H9 (cell line): Measurements from ENCODE around the gene CXXC5. TPM values are rescaled to one million over a fixed set of nuclear protein-coding genes. Genes with fewer than 3 reads are reported as not detected.

Source experiments
- DNase-seq: peaks from one replicate; pipeline ENCODE4 v3.0.0-alpha.2; 2017
- H2AFZ ChIP-seq: one replicate; pipeline ENCODE4 v1.6.1; 2013; ENCODE audit warnings: mild to moderate bottlenecking, low read length, control low read depth, moderate library complexity
- H2AK5ac ChIP-seq: 2 replicates; pipeline ENCODE4 v1.6.1; 2013; ENCODE audit warnings: low read length, control low read depth, mixed read lengths; ENCODE audit not compliant: insufficient read length
- H2BK120ac ChIP-seq: one replicate; pipeline ENCODE4 v1.6.1; 2013; ENCODE audit warnings: low read depth, mild to moderate bottlenecking, low read length, control low read depth, inconsistent platforms; ENCODE audit not compliant: poor library complexity, severe bottlenecking
- H2BK12ac ChIP-seq: 2 replicates; pipeline ENCODE4 v1.6.1; 2013; ENCODE audit warnings: low read length, control low read depth, mixed read lengths, low read depth; ENCODE audit not compliant: insufficient read length
- H2BK15ac ChIP-seq: 2 replicates; pipeline ENCODE4 v1.6.1; 2013; ENCODE audit warnings: low read depth, low read length, control low read depth
- H2BK20ac ChIP-seq: one replicate; pipeline ENCODE4 v1.6.1; 2013; ENCODE audit warnings: low read depth, mild to moderate bottlenecking, low read length, control low read depth, inconsistent platforms; ENCODE audit not compliant: poor library complexity, severe bottlenecking
- H2BK5ac ChIP-seq: 2 replicates; pipeline ENCODE4 v1.6.1; 2013; ENCODE audit warnings: low read length, control low read depth, mixed read lengths; ENCODE audit not compliant: insufficient read length
- H3K14ac ChIP-seq: 2 replicates; pipeline ENCODE4 v1.6.1; 2013; ENCODE audit warnings: low read length, control low read depth; ENCODE audit not compliant: insufficient read depth
- H3K18ac ChIP-seq: 2 replicates; pipeline ENCODE4 v1.6.1; 2013; ENCODE audit warnings: low read depth, mild to moderate bottlenecking, mixed read lengths, low read length, control low read depth; ENCODE audit not compliant: insufficient read length
- H3K23ac ChIP-seq: 2 replicates; pipeline ENCODE4 v1.6.1; 2013; ENCODE audit warnings: low read length, control low read depth, mixed read lengths, low read depth; ENCODE audit not compliant: insufficient read length
- H3K23me2 ChIP-seq: 2 replicates; pipeline ENCODE4 v1.6.1; 2013; ENCODE audit warnings: low read depth, mild to moderate bottlenecking, mixed read lengths, low read length, control low read depth; ENCODE audit not compliant: insufficient read length, poor library complexity, severe bottlenecking
- H3K27ac ChIP-seq: 2 replicates; pipeline ENCODE4 v1.5.1; 2013; ENCODE audit warnings: low read length, control low read depth, mixed read lengths, low read depth; ENCODE audit not compliant: insufficient read length
- H3K27me3 ChIP-seq: 2 replicates; pipeline ENCODE4 v1.6.1; 2013; ENCODE audit warnings: low read length, control low read depth, inconsistent platforms; ENCODE audit not compliant: insufficient read depth
- H3K4ac ChIP-seq: 2 replicates; pipeline ENCODE4 v1.6.1; 2013; ENCODE audit warnings: low read depth, mild to moderate bottlenecking, control low read depth, inconsistent platforms, low read length, moderate library complexity
- H3K4me1 ChIP-seq: 2 replicates; pipeline ENCODE4 v1.6.1; 2013; ENCODE audit warnings: low read length, control low read depth, inconsistent platforms; ENCODE audit not compliant: insufficient read depth
- H3K4me2 ChIP-seq: 2 replicates; pipeline ENCODE4 v1.6.1; 2013; ENCODE audit warnings: low read length, control low read depth, mixed read lengths; ENCODE audit not compliant: insufficient read length, insufficient read depth
- H3K56ac ChIP-seq: 2 replicates; pipeline ENCODE4 v1.6.1; 2013; ENCODE audit warnings: low read depth, mild to moderate bottlenecking, mixed read lengths, low read length, control low read depth; ENCODE audit not compliant: insufficient read length
- H3K79me1 ChIP-seq: 2 replicates; pipeline ENCODE4 v1.6.1; 2013; ENCODE audit warnings: low read depth, mild to moderate bottlenecking, moderate library complexity, low read length, control low read depth, inconsistent platforms; ENCODE audit not compliant: insufficient read depth, poor library complexity, severe bottlenecking
- H3K79me2 ChIP-seq: 2 replicates; pipeline ENCODE4 v1.6.1; 2013; ENCODE audit warnings: low read length, control low read depth, inconsistent platforms; ENCODE audit not compliant: insufficient read depth
- H3K9ac ChIP-seq: 2 replicates; pipeline ENCODE4 v1.6.1; 2013; ENCODE audit warnings: low read length, control low read depth, mixed read lengths; ENCODE audit not compliant: insufficient read length; ENCODE audit errors: extremely low read depth
- H3K9me3 ChIP-seq: one replicate; pipeline ENCODE4 v1.6.1; 2013; ENCODE audit warnings: low read depth, low read length, inconsistent platforms; ENCODE audit not compliant: control insufficient read depth
- H3T11ph ChIP-seq: one replicate; pipeline ENCODE4 v1.6.1; 2013; ENCODE audit warnings: mild to moderate bottlenecking, low read length, control low read depth, inconsistent platforms
- H4K20me1 ChIP-seq: one replicate; pipeline ENCODE4 v1.6.1; 2013; ENCODE audit not compliant: control insufficient read depth, insufficient read length, insufficient read depth
- H4K5ac ChIP-seq: 2 replicates; pipeline ENCODE4 v1.6.1; 2013; ENCODE audit warnings: low read depth, mild to moderate bottlenecking, mixed read lengths, low read length, control low read depth; ENCODE audit not compliant: insufficient read length
- H4K8ac ChIP-seq: replicated peaks from 2 replicates; pipeline ENCODE4 v1.6.1; 2013; ENCODE audit warnings: low read length, control low read depth, mixed read lengths, low read depth; ENCODE audit not compliant: insufficient read length
- H4K91ac ChIP-seq: 2 replicates; pipeline ENCODE4 v1.6.1; 2013; ENCODE audit warnings: low read depth, mild to moderate bottlenecking, moderate library complexity, mixed read lengths, low read length, control low read depth; ENCODE audit not compliant: insufficient read length
- H3K27ac Mint-ChIP-seq, 3 experiments: 2 replicates in 2 of 3; 3 replicates in 1 of 3; pipeline ENCODE4 v1.8.0; 2020 to 2021; ENCODE audit warnings: mixed read lengths in 3 of 3, mild to moderate bottlenecking in 1 of 3, moderate library complexity in 1 of 3
- H3K27me3 Mint-ChIP-seq: 2 replicates; pipeline ENCODE4 v1.8.0; 2021; ENCODE audit warnings: low read depth, mild to moderate bottlenecking, moderate library complexity, mixed read lengths
- H3K36me3 Mint-ChIP-seq, 3 experiments: 2 replicates in 2 of 3; 3 replicates in 1 of 3; pipeline ENCODE4 v1.8.0; 2020 to 2021; ENCODE audit warnings: low read depth in 3 of 3, mixed read lengths in 3 of 3; ENCODE audit not compliant: insufficient read depth in 1 of 3
- H3K4me1 Mint-ChIP-seq, 2 experiments: 2 replicates each; pipeline ENCODE4 v1.8.0; 2020; ENCODE audit warnings: mixed read lengths in 2 of 2
- H3K4me3 Mint-ChIP-seq, 2 experiments: 2 replicates in 1 of 2; 3 replicates in 1 of 2; pipeline ENCODE4 v1.8.0; 2020 to 2021; ENCODE audit warnings: mild to moderate bottlenecking in 2 of 2, mixed read lengths in 2 of 2, moderate library complexity in 1 of 2
- H3K9me3 Mint-ChIP-seq, 2 experiments: 2 replicates in 1 of 2; 3 replicates in 1 of 2; pipeline ENCODE4 v1.8.0; 2020; ENCODE audit warnings: mild to moderate bottlenecking in 2 of 2, mixed read lengths in 2 of 2, moderate library complexity in 1 of 2
- CTCF ChIP-seq: fragments of 200-600 bp; sonication (generic); conservative IDR thresholded peaks from 3 replicates; pipeline ENCODE4 v1.8.0; 2021; ENCODE audit warnings: antibody characterized with exemption, mild to moderate bottlenecking
- WGBS: extraction: QIAGEN DNeasy Blood & Tissue Kit; methylation state at CpG from one replicate; pipeline ENCODE4 v1.1.7; 2013; ENCODE audit warnings: missing lambda C conversion rate, low lambda C conversion rate, mixed read lengths; ENCODE audit not compliant: insufficient read length; ENCODE audit errors: extremely low coverage; 5-methylcytosine and 5-hydroxymethylcytosine counted together
- total RNA-seq: library from RNA; stranded (reverse); gene quantifications from 2 replicates; pipeline ENCODE4 v1.2.1, GENCODE V29; 2021

The CXXC5 gene
- total RNA-seq, 1 experiment from 2014 or later = 105 TPM

- H2AFZ ChIP-seq = no peak overlapping the region
- H2BK120ac ChIP-seq = no peak overlapping the region
- no peaks in the 10 kb centered on the region for H3K79me2 ChIP-seq
- no peaks in the 10 kb centered on the region for H4K20me1 ChIP-seq
- H3K9me3 ChIP-seq = no peaks in the 10 kb centered on the region
- no peak overlapping the region for H3K27ac ChIP-seq
- H2BK15ac ChIP-seq = no peak overlapping the region
- WGBS = no CpG with 5 or more reads among the region's 13 CpGs
- H3K4me1 ChIP-seq = peaks cover 30% of the 10 kb centered on the region; the same call in 1 of the 2 replicates
- no peak overlapping the region for H2BK5ac ChIP-seq
- no peak overlapping the region for H3K56ac ChIP-seq
- no peak overlapping the region for H3K4ac ChIP-seq
- no peak overlapping the region for H3K27ac Mint-ChIP-seq
- H3K4me3 Mint-ChIP-seq = no peak overlapping the region; a peak in 1 of 5 replicates
- no peak for TF ChIP-seq CTCF
- no peak overlapping the region for H2AK5ac ChIP-seq
- peaks cover 67 to 80% of the 10 kb centered on the region in 2 experiments for H3K4me1 Mint-ChIP-seq
- no peak overlapping the region for H2BK12ac ChIP-seq
- H3T11ph ChIP-seq = no peak overlapping the region
- peaks cover 29% of the 10 kb centered on the region for H3K27me3 Mint-ChIP-seq
- peaks cover 0 to 5% (median 0%) of the 10 kb centered on the region in 3 experiments; a peak in 4 of 7 replicates for H3K36me3 Mint-ChIP-seq
- DNase-seq = peak; percentile 45
- no peak overlapping the region for H3K23ac ChIP-seq
- no peaks in the 10 kb centered on the region for H3K23me2 ChIP-seq
- H3K9ac ChIP-seq = no peak overlapping the region
- no peak overlapping the region for H4K8ac ChIP-seq
- no peak overlapping the region for H3K4me2 ChIP-seq
- no peak overlapping the region; the same call in 1 of the 2 replicates for H3K14ac ChIP-seq
- no peak overlapping the region for H2BK20ac ChIP-seq
- no peak overlapping the region for H4K91ac ChIP-seq
- H3K27me3 ChIP-seq = peaks cover 2% of the 10 kb centered on the region; the same call in 1 of the 2 replicates
- H3K79me1 ChIP-seq = no peaks in the 10 kb centered on the region
- no peak overlapping the region for H3K18ac ChIP-seq
- H3K9me3 Mint-ChIP-seq = no peaks in the 10 kb centered on the region; a peak in 1 of 5 replicates
- H4K5ac ChIP-seq = no peak overlapping the region
These were observed 7.6 kb upstream of the CXXC5 start for GRCh38 chr5:139640421-139641115.
